Neural progenitor cell (in vitro differentiated cells): ENCODE measurements around the gene TIRAP.

Source experiments
- EZH2 ChIP-seq: fragments of 200-600 bp; sonication (generic); IDR thresholded peaks from 2 replicates; pipeline ENCODE4 v1.6.1; 2017; ENCODE audit warnings: antibody characterized with exemption, mild to moderate bottlenecking, moderate library complexity
- TF ChIP-seq, protein P1 (sequence below): fragments of 200-600 bp; sonication (generic); IDR thresholded peaks from 2 replicates; pipeline ENCODE4 v1.5.1; 2017; ENCODE audit warnings: antibody characterized with exemption, mild to moderate bottlenecking

DNA sequence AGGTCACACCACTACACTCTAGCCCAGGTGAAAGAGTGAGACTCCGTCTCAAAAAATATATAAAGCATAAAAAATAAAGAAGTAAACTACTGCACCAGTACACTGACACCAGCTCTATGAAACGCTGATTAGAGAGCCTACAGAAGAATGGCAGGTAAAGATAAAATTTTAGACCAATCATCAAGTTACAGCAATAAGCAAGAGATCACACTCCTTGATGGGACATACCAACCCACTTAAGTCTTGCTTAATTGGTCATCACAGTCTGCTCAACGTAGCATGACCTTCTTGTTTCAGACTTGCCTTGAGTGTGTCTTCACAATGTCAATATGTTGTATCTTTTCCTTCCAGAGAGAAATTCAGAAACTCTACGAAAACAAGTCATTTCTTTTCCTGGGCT lies 26.7 kb upstream of the TIRAP start:
- no peak for TF ChIP-seq EZH2
- TF ChIP-seq, protein P1, sequence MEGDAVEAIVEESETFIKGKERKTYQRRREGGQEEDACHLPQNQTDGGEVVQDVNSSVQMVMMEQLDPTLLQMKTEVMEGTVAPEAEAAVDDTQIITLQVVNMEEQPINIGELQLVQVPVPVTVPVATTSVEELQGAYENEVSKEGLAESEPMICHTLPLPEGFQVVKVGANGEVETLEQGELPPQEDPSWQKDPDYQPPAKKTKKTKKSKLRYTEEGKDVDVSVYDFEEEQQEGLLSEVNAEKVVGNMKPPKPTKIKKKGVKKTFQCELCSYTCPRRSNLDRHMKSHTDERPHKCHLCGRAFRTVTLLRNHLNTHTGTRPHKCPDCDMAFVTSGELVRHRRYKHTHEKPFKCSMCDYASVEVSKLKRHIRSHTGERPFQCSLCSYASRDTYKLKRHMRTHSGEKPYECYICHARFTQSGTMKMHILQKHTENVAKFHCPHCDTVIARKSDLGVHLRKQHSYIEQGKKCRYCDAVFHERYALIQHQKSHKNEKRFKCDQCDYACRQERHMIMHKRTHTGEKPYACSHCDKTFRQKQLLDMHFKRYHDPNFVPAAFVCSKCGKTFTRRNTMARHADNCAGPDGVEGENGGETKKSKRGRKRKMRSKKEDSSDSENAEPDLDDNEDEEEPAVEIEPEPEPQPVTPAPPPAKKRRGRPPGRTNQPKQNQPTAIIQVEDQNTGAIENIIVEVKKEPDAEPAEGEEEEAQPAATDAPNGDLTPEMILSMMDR, result no peak
